Kasumi-1 (cell line): ENCODE results near the gene OR13C8.

ENCODE experiments used
- DNase-seq, 2 experiments: peaks; one replicate each; lab custom pipeline; 2025; lab: John Stamatoyannopoulos, UW

Gene OR13C8

DNA sequence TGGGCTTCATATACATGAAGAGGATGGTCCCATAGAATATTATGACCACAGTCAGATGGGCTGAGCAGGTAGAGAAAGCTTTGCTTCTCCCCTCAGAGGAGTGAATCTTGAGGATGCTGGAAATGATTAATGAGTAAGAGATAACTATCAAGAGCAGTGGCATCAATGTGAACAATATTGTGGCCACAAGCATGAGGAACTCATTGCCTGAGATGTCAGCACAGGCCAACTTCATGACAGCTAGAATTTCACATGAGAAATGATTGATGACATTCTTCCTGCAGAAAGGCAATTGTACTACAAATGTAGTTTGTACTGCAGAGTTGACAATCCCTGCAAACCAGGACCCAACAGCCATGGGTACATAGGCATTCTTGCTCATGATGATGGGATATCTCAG is 48.5 kb downstream of the OR13C8 start:
- no peak for DNase-seq

DNA sequence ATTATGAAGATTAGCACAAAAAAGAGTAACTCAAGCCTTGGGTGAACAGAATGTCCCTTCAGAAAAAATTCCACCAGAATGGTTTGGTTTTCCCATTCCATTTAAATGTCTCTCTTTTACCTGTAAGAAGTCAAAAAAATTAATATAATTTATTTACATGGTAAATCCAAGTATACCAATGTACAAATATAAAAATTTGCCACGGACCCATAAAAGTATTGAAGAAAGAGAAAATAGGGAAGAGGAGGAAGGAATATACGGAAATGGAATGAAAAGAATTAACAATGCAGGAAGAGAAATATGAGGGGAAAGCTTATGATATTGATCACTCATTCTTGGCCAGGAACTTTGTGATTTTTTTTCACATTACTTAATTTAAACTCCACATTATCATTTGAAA is 49.1 kb downstream of the OR13C8 start, which contains the start of gene OR13C9:
TSS of gene OR13C9 (minus strand) at position 101 of the 400 bp plus-strand sequence. CDS start at position 101, 0 bp downstream.
- DNase-seq = no peak
